Esophagus mucosa (tissue), 1 donor: ENCODE measurements around the gene DNAH14. TPM values are rescaled to one million over a fixed set of nuclear protein-coding genes. Genes with fewer than 3 reads are reported as not detected.
A peak's percentile ranks its signal among the peaks of the same experiment; 100 is the strongest.

Source experiments
- ATAC-seq: fragments of 200-7000 bp; cut with Tn5 transposase; one replicate; pipeline ENCODE4 v1.9.1; 2020
- total RNA-seq: library from RNA; stranded (reverse); gene quantifications from one replicate; pipeline ENCODE4 v1.2.4, GENCODE V29; 2023
- donor health status: DM: yes; HTN: yes; CAD: no.

DNAH14 gene
- total RNA-seq, 1 donor from 2014 or later: 5.9 TPM

GRCh38 chr1:225435076-225435475 lies 505.6 kb downstream of the DNAH14 start:
- ATAC-seq: no peak

GRCh38 chr1:225435487-225435886 lies 506.0 kb downstream of the DNAH14 start:
- ATAC-seq: no peak

DNA sequence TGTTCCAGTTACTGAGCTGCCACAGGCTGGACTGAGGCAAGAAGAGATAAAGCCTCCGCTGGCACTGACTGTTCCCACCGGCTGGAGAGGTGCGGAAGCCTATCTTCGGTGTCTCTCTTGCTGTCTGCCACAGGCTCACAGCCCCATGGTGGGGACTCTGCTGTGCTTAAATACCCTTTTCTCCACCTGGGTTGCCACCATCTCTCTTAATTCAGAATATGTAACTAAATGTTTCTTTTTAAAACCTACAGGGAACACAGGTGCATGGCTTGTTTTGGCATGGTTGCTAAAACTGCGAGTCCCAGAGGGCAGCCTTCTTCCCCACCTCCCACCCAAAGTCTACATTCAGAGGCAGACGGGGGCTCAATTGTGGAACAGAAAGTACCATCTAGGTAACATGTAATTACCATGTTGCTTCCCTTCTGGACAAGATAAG lies 506.5 kb downstream of the DNAH14 start:
- ATAC-seq: no peak

GRCh38 chr1:225437710-225438437 lies 508.4 kb downstream of the DNAH14 start:
- no peak for ATAC-seq

DNA sequence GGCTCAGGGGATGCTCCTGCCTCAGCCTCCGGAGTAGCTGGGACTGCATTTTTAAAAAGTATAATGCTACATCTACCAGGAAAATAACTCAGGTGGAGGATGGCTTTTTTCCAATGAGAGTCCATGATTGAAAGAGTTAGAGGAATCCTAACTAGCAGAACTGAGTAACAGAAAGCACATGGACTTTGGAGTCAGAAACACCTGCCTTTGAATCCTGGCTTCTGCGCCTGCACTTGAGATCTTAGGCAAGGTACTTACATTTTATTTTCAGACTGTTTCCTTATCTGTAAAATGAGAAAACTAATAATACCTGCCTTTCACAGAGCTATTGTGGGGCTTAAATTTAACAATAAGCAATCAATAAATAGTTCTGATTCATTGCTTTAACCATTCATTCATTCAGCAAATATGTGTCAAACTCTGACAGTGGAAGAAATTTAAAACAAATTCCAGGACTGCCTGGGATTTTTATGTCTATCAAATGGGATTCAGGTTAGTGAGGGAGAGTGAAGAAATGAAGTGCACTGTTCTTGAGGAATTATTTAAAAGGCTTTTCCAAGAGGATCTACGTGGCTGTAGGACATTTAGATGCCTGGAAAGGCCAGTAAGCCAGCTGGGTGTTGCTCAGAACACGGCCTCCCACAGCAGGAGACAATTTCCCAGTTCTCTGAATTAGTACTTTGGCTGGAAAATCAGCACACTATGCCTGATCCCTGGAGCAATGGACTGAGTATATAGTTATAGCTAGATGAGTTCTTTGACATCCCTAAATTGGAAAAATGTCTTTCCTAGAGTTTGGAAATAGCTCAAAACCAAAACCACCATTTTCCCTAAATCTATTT lies 511.1 kb downstream of the DNAH14 start:
- ATAC-seq: no peak

GRCh38 chr1:225441314-225442122 lies 512.0 kb downstream of the DNAH14 start:
- no peak for ATAC-seq

DNA sequence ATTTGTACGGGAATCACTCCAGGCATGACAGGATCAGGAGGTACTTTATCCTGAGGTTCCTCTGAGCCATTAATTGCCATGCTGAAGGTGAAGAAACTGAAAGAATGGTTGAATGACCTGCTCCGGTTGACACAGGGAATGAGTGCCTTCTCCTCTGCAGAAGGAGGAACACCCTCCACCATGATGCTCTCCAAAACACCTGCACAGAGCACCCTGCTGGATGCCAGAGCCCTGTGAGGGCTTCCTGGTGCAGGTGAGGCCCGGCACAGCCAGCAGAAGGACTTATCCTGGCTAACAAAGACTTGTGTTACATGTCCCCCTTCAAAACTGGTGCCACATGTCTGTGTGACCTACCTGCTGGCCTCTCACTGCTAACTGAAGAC lies 512.6 kb downstream of the DNAH14 start:
- ATAC-seq: no peak

GRCh38 chr1:225445639-225446594 lies 516.4 kb downstream of the DNAH14 start:
- ATAC-seq: peak; percentile 71

- ATAC-seq: no peak
Observed at GRCh38 chr1:225446595-225446960, 517.1 kb downstream of the DNAH14 start.

GRCh38 chr1:225446981-225447615 lies 517.6 kb downstream of the DNAH14 start:
- ATAC-seq: no peak

DNA sequence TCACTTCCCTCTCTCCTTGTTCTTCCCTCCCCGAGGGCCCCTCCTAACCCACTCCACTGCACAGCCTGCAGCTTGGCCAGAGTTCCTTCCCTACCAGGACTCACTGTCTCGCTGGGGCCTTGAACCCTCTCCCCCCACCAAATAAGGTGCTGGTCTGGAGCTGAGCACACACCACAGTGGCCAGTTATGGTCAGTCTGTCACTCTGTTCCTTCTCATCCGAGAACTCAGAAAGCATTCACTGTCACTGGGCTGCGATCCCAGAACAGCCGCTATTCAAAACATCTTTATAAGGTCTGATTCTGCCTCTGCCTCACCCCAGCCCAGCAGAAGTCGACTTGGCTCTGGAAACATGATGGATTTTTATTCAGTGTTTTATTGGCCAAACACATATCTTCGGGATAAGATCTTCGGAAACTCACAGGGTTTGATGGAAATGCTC lies 518.2 kb downstream of the DNAH14 start:
- ATAC-seq: no peak

- ATAC-seq: no peak
Observed at GRCh38 chr1:225448146-225448805, 518.8 kb downstream of the DNAH14 start.
